OCI-LY1 (cell line): ENCODE results near the gene CPNE7.
"Not testable (repeated sequence)": the region's sequence is repeated elsewhere in the genome, so short reads cannot be mapped to it uniquely, and the experiment has no call there.

ENCODE experiments used
- H2AFZ ChIP-seq: fragments of 200-600 bp; sonication (generic), shearing (Covaris generic); 2 replicates; pipeline ENCODE4 v1.6.0; 2014; ENCODE audit warnings: antibody characterized with exemption, mild to moderate bottlenecking, low read length
- H3F3A ChIP-seq: fragments of 200-600 bp; sonication (generic), shearing (Covaris generic); 2 replicates; pipeline ENCODE4 v1.6.0; 2014; ENCODE audit warnings: mild to moderate bottlenecking, antibody characterized with exemption, low read length, moderate library complexity; ENCODE audit not compliant: insufficient read depth
- H3K27ac ChIP-seq: fragments of 200-600 bp; sonication (generic); 2 replicates; pipeline ENCODE4 v1.5.1; 2014; ENCODE audit warnings: low read length, mixed run types, mild to moderate bottlenecking, low read depth; ENCODE audit not compliant: poor library complexity, severe bottlenecking
- H3K27me3 ChIP-seq: fragments of 200-600 bp; sonication (generic); 2 replicates; pipeline ENCODE4 v1.6.0; 2014; ENCODE audit warnings: antibody characterized with exemption, mild to moderate bottlenecking, low read length, moderate library complexity; ENCODE audit not compliant: insufficient read depth
- H3K36me3 ChIP-seq: fragments of 200-600 bp; sonication (generic); 2 replicates; pipeline ENCODE4 v1.6.1; 2014; ENCODE audit warnings: mild to moderate bottlenecking, antibody characterized with exemption, low read length, moderate library complexity, mixed read lengths; ENCODE audit not compliant: insufficient read depth
- H3K4me1 ChIP-seq: fragments of 200-600 bp; sonication (generic); 2 replicates; pipeline ENCODE4 v1.5.1; 2014; ENCODE audit warnings: mild to moderate bottlenecking, low read length, moderate library complexity; ENCODE audit not compliant: insufficient read depth, severe bottlenecking
- H3K4me2 ChIP-seq: fragments of 200-600 bp; sonication (generic), shearing (Covaris generic); 2 replicates; pipeline ENCODE4 v1.6.1; 2014; ENCODE audit warnings: low read length
- H3K4me3 ChIP-seq: fragments of 200-600 bp; sonication (generic); 2 replicates; pipeline ENCODE4 v1.5.1; 2014; ENCODE audit warnings: low read length, low read depth, mild to moderate bottlenecking, mixed read lengths; ENCODE audit not compliant: poor library complexity, severe bottlenecking
- H3K79me2 ChIP-seq: fragments of 200-600 bp; shearing (Covaris generic); 2 replicates; pipeline ENCODE4 v1.6.1; 2016; ENCODE audit warnings: mixed run types, low read length, mixed read lengths; ENCODE audit not compliant: insufficient read depth
- H3K9ac ChIP-seq: fragments of 200-600 bp; sonication (generic), shearing (Covaris generic); 2 replicates; pipeline ENCODE4 v1.6.1; 2014; ENCODE audit warnings: mild to moderate bottlenecking, low read length, mixed read lengths
- H3K9me2 ChIP-seq: fragments of 200-600 bp; sonication (generic), shearing (Covaris generic); 2 replicates; pipeline ENCODE4 v1.6.1; 2014; ENCODE audit warnings: low read depth, mild to moderate bottlenecking, low read length, mixed read lengths
- H3K9me3 ChIP-seq: fragments of 200-600 bp; shearing (Covaris generic); 2 replicates; pipeline ENCODE4 v1.6.1; 2014; ENCODE audit warnings: low read length, mixed read lengths
- H4K20me1 ChIP-seq: fragments of 200-600 bp; sonication (generic), shearing (Covaris generic); 2 replicates; pipeline ENCODE4 v1.6.0; 2016; ENCODE audit warnings: mild to moderate bottlenecking, low read length; ENCODE audit not compliant: insufficient read depth
- EZH2 ChIP-seq: fragments of 200-600 bp; sonication (generic), shearing (Covaris generic); IDR thresholded peaks from 2 replicates; pipeline ENCODE4 v1.8.0; 2017; ENCODE audit warnings: borderline replicate concordance, mixed run types, mild to moderate bottlenecking, antibody characterized with exemption, low read length, moderate library complexity, mixed read lengths
- TF ChIP-seq, protein P1 (sequence below): fragments of 200-600 bp; sonication (generic), shearing (Covaris generic); IDR thresholded peaks from 2 replicates; pipeline ENCODE4 v1.5.1; 2017; ENCODE audit warnings: mild to moderate bottlenecking, antibody characterized with exemption, low read length, moderate library complexity, mixed read lengths

CPNE7 gene

DNA sequence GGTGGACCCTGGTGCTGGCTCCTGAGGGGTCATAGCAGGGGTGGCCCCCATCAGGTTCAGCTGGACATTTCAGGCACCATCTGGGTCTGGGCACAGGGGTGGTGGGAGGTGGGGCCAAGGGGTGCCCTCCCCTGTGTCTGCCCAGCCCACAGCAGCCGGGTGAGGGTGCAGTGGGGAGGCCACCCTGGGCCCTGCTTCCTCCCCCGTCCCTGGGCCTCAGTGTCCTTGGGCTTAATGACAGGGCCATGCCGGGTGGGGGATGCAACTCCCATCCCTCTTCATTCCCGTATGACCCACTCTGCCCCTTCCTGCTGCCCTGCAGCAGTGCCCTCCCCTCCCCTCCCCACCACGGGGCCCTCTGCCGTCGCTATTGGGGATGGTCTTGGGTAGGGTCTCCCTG, 10.7 kb downstream of the CPNE7 start:
- Histone ChIP-seq H3K9ac (no peak overlapping the region), H3K9me3 (no peaks in the 10 kb centered on the region), H3K4me2 (no peak overlapping the region), H3K36me3 (no peaks in the 10 kb centered on the region), H3K4me1 (no peaks in the 10 kb centered on the region), H3K27ac (no peak overlapping the region), H4K20me1 (no peaks in the 10 kb centered on the region), H3K27me3 (peaks cover 4% of the 10 kb centered on the region; the same call in 1 of the 2 replicates), H3K9me2 (no peaks in the 10 kb centered on the region), H3K79me2 (no peaks in the 10 kb centered on the region), H3K4me3 (no peak overlapping the region), H3F3A (no peaks in the 10 kb centered on the region), H2AFZ (no peak overlapping the region)
- TF ChIP-seq EZH2 = no peak
- TF ChIP-seq, protein P1, sequence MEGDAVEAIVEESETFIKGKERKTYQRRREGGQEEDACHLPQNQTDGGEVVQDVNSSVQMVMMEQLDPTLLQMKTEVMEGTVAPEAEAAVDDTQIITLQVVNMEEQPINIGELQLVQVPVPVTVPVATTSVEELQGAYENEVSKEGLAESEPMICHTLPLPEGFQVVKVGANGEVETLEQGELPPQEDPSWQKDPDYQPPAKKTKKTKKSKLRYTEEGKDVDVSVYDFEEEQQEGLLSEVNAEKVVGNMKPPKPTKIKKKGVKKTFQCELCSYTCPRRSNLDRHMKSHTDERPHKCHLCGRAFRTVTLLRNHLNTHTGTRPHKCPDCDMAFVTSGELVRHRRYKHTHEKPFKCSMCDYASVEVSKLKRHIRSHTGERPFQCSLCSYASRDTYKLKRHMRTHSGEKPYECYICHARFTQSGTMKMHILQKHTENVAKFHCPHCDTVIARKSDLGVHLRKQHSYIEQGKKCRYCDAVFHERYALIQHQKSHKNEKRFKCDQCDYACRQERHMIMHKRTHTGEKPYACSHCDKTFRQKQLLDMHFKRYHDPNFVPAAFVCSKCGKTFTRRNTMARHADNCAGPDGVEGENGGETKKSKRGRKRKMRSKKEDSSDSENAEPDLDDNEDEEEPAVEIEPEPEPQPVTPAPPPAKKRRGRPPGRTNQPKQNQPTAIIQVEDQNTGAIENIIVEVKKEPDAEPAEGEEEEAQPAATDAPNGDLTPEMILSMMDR = no peak

DNA sequence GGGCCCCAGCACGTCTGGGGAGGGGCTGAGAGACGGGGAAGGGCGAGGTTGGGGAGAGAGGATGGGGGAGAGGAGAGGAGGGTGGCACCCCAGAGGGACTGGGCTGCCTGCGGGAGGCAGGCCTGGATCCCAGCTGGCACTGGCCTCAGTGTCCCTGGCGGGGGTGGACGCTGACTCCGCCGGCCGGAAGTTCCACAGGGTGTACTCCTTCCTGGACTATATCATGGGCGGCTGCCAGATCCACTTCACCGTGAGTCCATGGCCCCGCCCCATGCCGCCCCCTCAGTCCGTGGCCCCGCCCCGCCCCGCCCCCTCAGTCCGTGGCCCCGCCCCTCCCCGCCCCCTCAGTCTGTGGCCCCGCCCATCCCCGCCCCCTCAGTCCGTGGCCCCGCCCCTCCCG, 11.3 kb downstream of the CPNE7 start:
- H3K36me3 ChIP-seq = no peaks in the 10 kb centered on the region

DNA sequence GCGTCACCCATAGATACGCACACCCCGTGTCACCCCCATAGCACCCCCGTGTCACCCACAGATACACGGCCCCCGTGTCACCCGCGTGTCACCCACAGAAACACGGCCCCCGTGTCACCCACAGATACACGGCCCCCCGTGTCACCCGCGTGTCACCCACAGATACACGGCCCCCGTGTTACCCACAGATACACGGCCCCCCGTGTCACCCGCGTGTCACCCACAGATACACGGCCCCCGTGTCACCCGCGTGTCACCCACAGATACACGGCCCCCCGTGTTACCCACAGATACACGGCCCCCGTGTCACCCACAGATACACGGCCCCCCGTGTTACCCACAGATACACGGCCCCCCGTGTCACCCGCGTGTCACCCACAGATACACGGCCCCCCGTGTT, 12.1 kb downstream of the CPNE7 start:
- H3K27ac ChIP-seq, H3K36me3 ChIP-seq, H3K4me1 ChIP-seq, H2AFZ ChIP-seq, H3K4me3 ChIP-seq, H3K79me2 ChIP-seq, H3K9me2 ChIP-seq, H3K9ac ChIP-seq, H3K27me3 ChIP-seq, H3K9me3 ChIP-seq, H3F3A ChIP-seq, H3K4me2 ChIP-seq, H4K20me1 ChIP-seq: not testable (repeated sequence)

More for the DNA sequence above, 11.3 kb downstream of the CPNE7 start:
- Histone ChIP-seq H3F3A (no peaks in the 10 kb centered on the region), H3K9me2 (no peaks in the 10 kb centered on the region), H3K9ac (no peak overlapping the region), H2AFZ (no peak overlapping the region), H3K4me2 (no peak overlapping the region), H3K4me3 (no peak overlapping the region), H3K27me3 (peaks cover 4% of the 10 kb centered on the region; the same call in 1 of the 2 replicates), H3K4me1 (no peaks in the 10 kb centered on the region), H3K9me3 (no peaks in the 10 kb centered on the region), H3K79me2 (no peaks in the 10 kb centered on the region), H4K20me1 (no peaks in the 10 kb centered on the region), H3K27ac (no peak overlapping the region)
- TF ChIP-seq EZH2 = no peak
- TF ChIP-seq, protein P1 = no peak

DNA sequence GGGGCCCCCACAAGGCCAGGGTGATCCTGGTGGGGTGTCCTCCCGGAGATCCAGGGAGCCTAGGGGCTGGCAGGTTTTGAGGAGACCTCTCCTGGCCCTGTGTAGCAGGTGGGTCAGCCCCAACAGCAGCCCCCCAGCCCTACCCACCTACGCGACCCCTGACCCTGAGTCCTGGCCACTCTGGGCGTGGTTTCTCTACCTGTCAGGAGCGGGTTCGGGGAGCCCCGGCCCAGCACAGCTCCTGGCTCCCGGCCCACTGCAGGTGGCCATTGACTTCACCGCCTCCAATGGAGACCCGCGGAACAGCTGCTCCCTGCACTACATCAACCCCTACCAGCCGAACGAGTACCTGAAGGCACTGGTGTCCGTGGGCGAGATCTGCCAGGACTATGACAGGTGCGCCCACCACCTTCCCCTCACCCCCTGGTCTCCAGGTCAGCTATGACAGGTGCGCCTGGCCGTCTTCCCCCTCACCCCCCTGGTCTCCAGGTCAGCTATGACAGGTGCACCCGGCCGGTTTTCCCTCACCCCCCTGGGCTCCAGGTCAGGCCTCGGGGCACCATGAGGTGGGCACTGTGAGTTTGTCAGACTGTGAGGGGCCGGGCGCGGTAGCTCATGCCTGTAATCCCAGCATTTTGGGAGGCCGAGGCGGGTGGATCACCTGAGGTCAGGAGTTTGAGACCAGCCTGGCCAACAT, 13.0 kb downstream of the CPNE7 start:
- Histone ChIP-seq H3K9me3 (no peaks in the 10 kb centered on the region), H2AFZ (no peak overlapping the region), H3K79me2 (no peaks in the 10 kb centered on the region), H3K4me2 (no peak overlapping the region), H3K27ac (no peak overlapping the region), H3K9ac (no peak overlapping the region), H3K4me3 (no peak overlapping the region), H3F3A (no peaks in the 10 kb centered on the region), H3K4me1 (no peaks in the 10 kb centered on the region), H3K36me3 (no peaks in the 10 kb centered on the region), H3K9me2 (no peaks in the 10 kb centered on the region), H3K27me3 (peaks cover 4% of the 10 kb centered on the region; the same call in 1 of the 2 replicates), H4K20me1 (no peaks in the 10 kb centered on the region)
- TF ChIP-seq EZH2 = no peak
- TF ChIP-seq, protein P1 = no peak
